ENCODE measurements around the gene CNIH3.

CNIH3 gene

GRCh38 chr1:224724566-224724965 is 108.4 kb downstream of the CNIH3 start:
- no peak for DNase-seq

GRCh38 chr1:224726441-224727182 is 110.5 kb downstream of the CNIH3 start:
- no peak for DNase-seq

GRCh38 chr1:224727351-224728289 is 111.5 kb downstream of the CNIH3 start:
- DNase-seq, result no peak

- DNase-seq, result no peak
These were observed 114.4 kb downstream of the CNIH3 start for GRCh38 chr1:224730540-224730939.

- no peak for DNase-seq
These were observed 114.8 kb downstream of the CNIH3 start for GRCh38 chr1:224730965-224731364.

- DNase-seq, result no peak
These were observed 115.5 kb downstream of the CNIH3 start for GRCh38 chr1:224731633-224732032.

- no peak for DNase-seq
These were observed 116.4 kb downstream of the CNIH3 start for GRCh38 chr1:224732377-224733026.

- no peak for DNase-seq
These were observed 117.2 kb downstream of the CNIH3 start for GRCh38 chr1:224733027-224733911.

- no peak for DNase-seq
These were observed 118.3 kb downstream of the CNIH3 start for GRCh38 chr1:224734261-224734935.

- no peak for DNase-seq
These were observed 119.0 kb downstream of the CNIH3 start for GRCh38 chr1:224735159-224735558.

- no peak for DNase-seq
These were observed 120.7 kb downstream of the CNIH3 start for GRCh38 chr1:224736619-224737352.

- no peak for DNase-seq
These were observed 121.2 kb downstream of the CNIH3 start for GRCh38 chr1:224737353-224737727.

GRCh38 chr1:224739303-224739996 is 123.3 kb downstream of the CNIH3 start:
- no peak for DNase-seq

- DNase-seq, result no peak
These were observed 124.0 kb downstream of the CNIH3 start for GRCh38 chr1:224739997-224740684.

- DNase-seq, result no peak
These were observed 124.6 kb downstream of the CNIH3 start for GRCh38 chr1:224740685-224741052.

GRCh38 chr1:224742349-224742748 is 126.2 kb downstream of the CNIH3 start:
- no peak for DNase-seq

- DNase-seq, result no peak
These were observed 127.6 kb downstream of the CNIH3 start for GRCh38 chr1:224743608-224744164.

GRCh38 chr1:224744521-224744920 is 128.4 kb downstream of the CNIH3 start:
- no peak for DNase-seq

- no peak for DNase-seq
These were observed 129.3 kb downstream of the CNIH3 start for GRCh38 chr1:224745394-224745793.

- no peak for DNase-seq
These were observed 129.8 kb downstream of the CNIH3 start for GRCh38 chr1:224745924-224746323.

Measured in activated effector memory CD4-positive, alpha-beta T cell treated with anti-CD3 and anti-CD28 coated beads, Interleukin-2, amount 50 U/mL, for 16 hours (primary cell).